BE2C (cell line): ENCODE results near the gene USP47.

Source experiments
- DNase-seq: peaks from one replicate; pipeline ENCODE4 v3.0.0-alpha.2; 2020
- H3K27me3 ChIP-seq: fragments of 250-450 bp; sonication (Bioruptor Pico); 2 replicates; pipeline ENCODE4 v1.5.1; 2020; ENCODE audit warnings: mild to moderate bottlenecking
- H3K36me3 ChIP-seq: fragments of 250-450 bp; sonication (Bioruptor Pico); 2 replicates; pipeline ENCODE4 v1.5.1; 2020; ENCODE audit warnings: mild to moderate bottlenecking
- H3K4me1 ChIP-seq: fragments of 250-450 bp; sonication (Bioruptor Pico); 2 replicates; pipeline ENCODE4 v1.5.1; 2020
- H3K4me3 ChIP-seq: 2 replicates; pipeline ENCODE4 v1.5.1; 2011; ENCODE audit warnings: low read depth, low read length
- H3K9me3 ChIP-seq: fragments of 250-450 bp; sonication (Bioruptor Pico); 2 replicates; pipeline ENCODE4 v1.5.1; 2020
- TF ChIP-seq, protein P1 (sequence below): IDR thresholded peaks from 2 replicates; pipeline ENCODE4 v1.5.1; 2012; ENCODE audit warnings: mild to moderate bottlenecking, low read depth, low read length

The USP47 gene

DNA sequence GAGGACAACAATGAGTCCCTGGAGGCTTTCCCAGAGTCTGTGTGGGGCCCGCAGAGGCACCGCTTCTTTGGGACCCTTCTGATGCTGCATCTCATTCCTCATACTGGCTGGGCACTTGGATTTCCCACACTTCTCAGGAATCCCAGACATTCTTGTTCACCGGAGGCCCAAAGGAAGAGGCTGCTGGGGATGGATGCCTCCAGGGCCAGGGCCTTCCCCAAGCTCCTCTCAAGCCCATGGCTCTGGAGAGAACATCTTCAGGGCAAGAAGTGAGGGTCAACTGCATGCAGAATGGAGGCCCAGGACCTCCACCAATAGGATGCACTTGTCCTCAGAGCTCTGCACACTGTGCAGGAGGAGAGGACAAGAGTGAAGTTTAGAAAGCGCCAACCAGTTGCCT lies 132.1 kb downstream of the USP47 start:
- Histone ChIP-seq H3K36me3 (no peaks in the 10 kb centered on the region), H3K4me3 (no peak overlapping the region), H3K27me3 (no peaks in the 10 kb centered on the region), H3K4me1 (peaks cover 27% of the 10 kb centered on the region), H3K9me3 (no peaks in the 10 kb centered on the region)
- DNase-seq = no peak
- TF ChIP-seq, protein P1, sequence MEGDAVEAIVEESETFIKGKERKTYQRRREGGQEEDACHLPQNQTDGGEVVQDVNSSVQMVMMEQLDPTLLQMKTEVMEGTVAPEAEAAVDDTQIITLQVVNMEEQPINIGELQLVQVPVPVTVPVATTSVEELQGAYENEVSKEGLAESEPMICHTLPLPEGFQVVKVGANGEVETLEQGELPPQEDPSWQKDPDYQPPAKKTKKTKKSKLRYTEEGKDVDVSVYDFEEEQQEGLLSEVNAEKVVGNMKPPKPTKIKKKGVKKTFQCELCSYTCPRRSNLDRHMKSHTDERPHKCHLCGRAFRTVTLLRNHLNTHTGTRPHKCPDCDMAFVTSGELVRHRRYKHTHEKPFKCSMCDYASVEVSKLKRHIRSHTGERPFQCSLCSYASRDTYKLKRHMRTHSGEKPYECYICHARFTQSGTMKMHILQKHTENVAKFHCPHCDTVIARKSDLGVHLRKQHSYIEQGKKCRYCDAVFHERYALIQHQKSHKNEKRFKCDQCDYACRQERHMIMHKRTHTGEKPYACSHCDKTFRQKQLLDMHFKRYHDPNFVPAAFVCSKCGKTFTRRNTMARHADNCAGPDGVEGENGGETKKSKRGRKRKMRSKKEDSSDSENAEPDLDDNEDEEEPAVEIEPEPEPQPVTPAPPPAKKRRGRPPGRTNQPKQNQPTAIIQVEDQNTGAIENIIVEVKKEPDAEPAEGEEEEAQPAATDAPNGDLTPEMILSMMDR = no peak

DNA sequence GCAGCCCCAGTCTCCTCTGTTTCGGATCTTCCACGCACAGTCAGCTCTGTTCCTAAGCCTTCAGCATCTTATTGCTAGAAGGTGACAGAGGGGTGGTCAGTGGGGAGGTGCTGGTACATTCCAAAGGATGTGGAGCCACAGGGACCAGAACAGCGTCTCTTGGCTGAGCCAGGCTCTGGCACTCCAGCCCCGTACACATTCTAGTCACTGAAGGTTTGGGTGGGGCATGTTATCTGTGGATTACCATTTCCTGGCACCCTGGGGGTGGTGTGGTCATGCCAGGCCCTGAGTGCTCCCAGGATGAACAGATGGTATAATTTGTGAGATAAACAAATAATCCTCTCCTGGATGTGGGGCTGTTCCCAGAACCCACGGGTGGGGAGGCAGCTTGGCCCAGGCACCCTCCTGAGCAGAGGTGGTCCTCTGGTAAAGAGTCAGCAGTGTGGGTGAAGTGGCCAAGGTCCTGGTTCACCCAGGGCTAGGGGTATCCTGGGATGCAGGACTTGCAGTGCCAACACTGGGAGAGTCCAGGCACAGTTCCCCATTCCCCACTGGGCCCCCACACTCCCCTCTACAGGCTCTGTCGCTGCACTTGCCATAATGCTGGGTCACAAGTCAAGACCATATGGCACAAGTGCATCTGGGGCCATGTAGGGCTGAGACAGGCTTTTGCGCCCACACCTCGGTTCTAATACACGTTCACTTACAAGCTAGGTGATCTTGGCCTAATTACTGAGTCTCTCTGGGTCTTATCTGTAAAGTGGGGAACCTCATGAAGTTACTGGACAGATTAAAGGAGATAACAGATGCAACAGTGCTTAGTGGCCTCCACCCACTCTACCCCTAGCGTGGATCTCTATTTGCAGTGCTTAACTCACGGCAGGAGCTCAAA lies 133.7 kb downstream of the USP47 start:
- no peak overlapping the region for H3K4me3 ChIP-seq
- TF ChIP-seq, protein P1 = no peak
- H3K36me3 ChIP-seq = no peaks in the 10 kb centered on the region
- no peaks in the 10 kb centered on the region for H3K9me3 ChIP-seq
- H3K27me3 ChIP-seq = no peaks in the 10 kb centered on the region
- H3K4me1 ChIP-seq = peaks cover 31% of the 10 kb centered on the region
- DNase-seq = no peak

DNA sequence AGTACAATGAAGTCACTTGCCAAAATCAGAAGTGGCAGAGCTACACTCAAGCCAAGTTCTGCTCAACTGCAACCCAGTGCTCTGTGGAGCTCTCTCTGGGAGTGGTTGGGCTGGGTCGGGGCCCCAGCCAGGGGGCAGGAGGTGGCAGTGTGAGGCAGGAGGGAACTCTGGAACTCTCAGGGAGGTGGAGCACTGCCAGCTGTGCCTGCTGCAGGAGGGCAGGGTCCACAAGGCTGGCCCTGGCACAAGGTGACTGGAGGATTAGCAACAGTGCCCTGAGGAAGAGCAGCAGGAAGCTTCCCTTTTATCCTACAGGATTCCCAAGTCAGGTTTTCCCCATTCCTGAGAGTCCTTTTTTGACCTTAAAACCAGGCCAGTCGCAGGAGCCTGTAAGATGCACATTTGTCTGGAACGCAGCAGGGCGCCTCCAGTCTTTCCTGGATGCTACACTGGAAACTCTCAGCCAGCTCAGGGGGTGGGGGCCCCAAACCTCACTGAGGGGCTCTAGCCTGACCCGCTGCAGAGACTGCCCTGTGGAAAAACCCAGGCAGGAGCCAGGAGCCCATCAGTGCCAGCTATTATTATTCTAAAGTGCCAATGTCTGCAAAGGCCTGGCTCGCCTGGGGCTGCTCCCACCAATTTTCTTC lies 134.8 kb downstream of the USP47 start:
- Histone ChIP-seq H3K36me3 (no peaks in the 10 kb centered on the region), H3K9me3 (no peaks in the 10 kb centered on the region), H3K4me1 (peaks cover 37% of the 10 kb centered on the region)

DNA sequence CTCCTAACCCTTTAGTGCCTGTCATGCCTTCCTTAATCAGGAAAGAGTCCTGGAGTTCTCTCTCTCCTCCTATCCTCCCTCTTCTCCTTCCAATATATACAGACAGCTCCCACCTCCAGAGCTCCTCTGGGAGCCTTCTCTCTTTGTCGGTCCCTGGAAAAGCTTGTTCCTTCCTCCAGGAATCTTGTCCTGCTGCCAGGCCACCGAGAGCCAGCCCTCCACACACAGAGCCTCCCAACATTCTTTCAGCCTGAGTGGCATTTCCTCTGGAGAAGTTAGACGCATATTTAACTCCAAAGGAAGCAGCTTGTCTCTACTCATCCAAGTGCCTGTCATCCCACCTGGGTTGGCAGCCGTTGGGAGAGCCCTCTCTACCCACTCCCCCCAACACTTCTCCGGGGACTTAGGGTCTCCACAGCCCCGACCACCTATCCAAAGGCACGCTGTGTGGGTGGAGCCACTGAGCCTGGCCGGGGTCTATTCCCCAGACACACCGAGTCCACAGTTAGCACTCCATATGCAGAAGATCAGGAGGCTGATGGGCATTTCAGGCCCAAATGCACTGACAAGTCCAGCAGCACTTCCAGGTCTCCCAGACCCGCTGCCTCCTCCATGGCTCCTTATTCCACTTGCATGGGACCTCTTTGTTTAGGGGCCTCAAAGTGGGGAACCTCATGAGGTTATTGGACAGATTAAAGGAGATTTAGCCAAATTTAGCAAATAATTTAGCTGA lies 135.6 kb downstream of the USP47 start:
- H3K4me1 ChIP-seq = peaks cover 34% of the 10 kb centered on the region
- no peak for DNase-seq
- no peaks in the 10 kb centered on the region for H3K36me3 ChIP-seq

More for the DNA sequence above, 134.8 kb downstream of the USP47 start:
- Histone ChIP-seq H3K4me3 (no peak overlapping the region), H3K27me3 (no peaks in the 10 kb centered on the region)
- TF ChIP-seq, protein P1 = no peak
- DNase-seq = no peak

DNA sequence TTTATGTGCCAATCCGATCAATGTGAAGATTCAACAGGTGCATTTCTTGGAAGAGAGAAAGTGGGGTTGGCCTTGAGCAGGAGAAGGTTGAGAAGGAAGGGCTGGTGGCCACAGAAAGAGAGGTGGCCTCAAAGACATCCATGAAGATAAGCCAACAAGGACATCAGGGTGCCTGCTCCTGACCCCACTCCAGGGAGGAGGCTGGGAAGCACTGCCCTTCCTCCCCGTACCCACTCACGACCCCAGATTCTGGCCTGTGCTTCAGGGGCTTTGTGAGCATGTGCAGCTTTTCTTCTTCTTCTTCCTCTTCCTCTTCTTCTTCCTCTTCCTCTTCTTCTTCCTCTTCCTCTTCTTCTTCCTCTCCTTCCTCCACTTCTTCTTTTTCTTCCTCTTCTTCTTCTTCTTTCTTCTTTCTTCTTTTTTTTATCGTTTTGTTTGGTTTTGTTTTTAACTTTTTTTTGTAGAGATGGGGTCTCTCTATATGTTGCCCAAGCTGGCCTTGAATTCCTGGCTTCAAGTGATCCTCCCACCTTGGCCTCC lies 136.4 kb downstream of the USP47 start:
- TF ChIP-seq, protein P1 = no peak
- Histone ChIP-seq H3K9me3 (no peaks in the 10 kb centered on the region), H3K36me3 (no peaks in the 10 kb centered on the region), H3K4me1 (peaks cover 34% of the 10 kb centered on the region), H3K4me3 (no peak overlapping the region), H3K27me3 (no peaks in the 10 kb centered on the region)
- DNase-seq = no peak

More for the DNA sequence above, 135.6 kb downstream of the USP47 start:
- TF ChIP-seq, protein P1 = no peak
- no peaks in the 10 kb centered on the region for H3K27me3 ChIP-seq
- H3K4me3 ChIP-seq = no peak overlapping the region
- H3K9me3 ChIP-seq = no peaks in the 10 kb centered on the region
